IMR-90 (cell line): ENCODE measurements around the gene EFS. TPM values are rescaled to one million over a fixed set of nuclear protein-coding genes. Genes with fewer than 3 reads are reported as not detected.

ENCODE experiments used
- ATAC-seq: fragments of 200-7000 bp; cut with Tn5 transposase; 2 replicates; pipeline ENCODE4 v1.9.1; 2020; ENCODE audit warnings: low read depth, mild to moderate bottlenecking, moderate library complexity
- BruUV-seq: library from RNA; stranded (reverse); fragments of 400-500 nt; replicated peaks from 2 replicates; lab custom pipeline; 2021; lab: Mats Ljungman, UMichigan
- CTCF ChIA-PET: fragments of 300-600 bp; formaldehyde crosslinking; extraction: SDS; loops from one replicate; lab custom pipeline; 2021; ENCODE audit warnings: antibody characterized with exemption; lab: Yijun Ruan, JAX
- POLR2A ChIA-PET: fragments of 300-600 bp; sonication (Branson Sonifier 250); formaldehyde crosslinking; loops from one replicate; lab custom pipeline; 2022; ENCODE audit warnings: antibody characterized with exemption; ENCODE audit not compliant: unreplicated experiment; lab: Charles Lee
- DNase-seq: peaks from one replicate; pipeline ENCODE4 v3.0.0; 2013
- H2AFZ ChIP-seq: replicated peaks from 2 replicates; pipeline ENCODE3; 2013; ENCODE audit warnings: low read length, mild to moderate bottlenecking; ENCODE audit not compliant: poor library complexity
- H2AK5ac ChIP-seq: 2 replicates; pipeline ENCODE4 v1.6.1; 2013; ENCODE audit warnings: low read depth, low read length, inconsistent platforms
- H2AK9ac ChIP-seq: replicated peaks from 2 replicates; pipeline ENCODE3; 2013; ENCODE audit warnings: mild to moderate bottlenecking, low read depth, low read length, moderate library complexity; ENCODE audit not compliant: poor library complexity
- H2BK120ac ChIP-seq: 2 replicates; pipeline ENCODE4 v1.6.1; 2013; ENCODE audit warnings: low read depth, low read length, inconsistent platforms
- H2BK15ac ChIP-seq: 3 replicates; pipeline ENCODE4 v1.6.1; 2013; ENCODE audit warnings: low read depth, low read length, inconsistent platforms
- H2BK20ac ChIP-seq: 2 replicates; pipeline ENCODE4 v1.6.1; 2013; ENCODE audit warnings: low read depth, mild to moderate bottlenecking, inconsistent platforms, low read length, moderate library complexity
- H2BK5ac ChIP-seq: 2 replicates; pipeline ENCODE4 v1.6.1; 2013; ENCODE audit warnings: mild to moderate bottlenecking, low read depth, low read length, inconsistent platforms; ENCODE audit not compliant: poor library complexity, severe bottlenecking
- H3K14ac ChIP-seq: replicated peaks from 2 replicates; pipeline ENCODE4 v1.6.1; 2013; ENCODE audit warnings: low read depth, low read length, inconsistent platforms
- H3K18ac ChIP-seq: 2 replicates; pipeline ENCODE4 v1.6.1; 2013; ENCODE audit warnings: low read depth, low read length, control low read depth
- H3K23ac ChIP-seq: 2 replicates; pipeline ENCODE4 v1.6.1; 2013; ENCODE audit warnings: low read depth, low read length, inconsistent platforms
- H3K27ac ChIP-seq: 2 replicates; pipeline ENCODE4 v1.5.1; 2013; ENCODE audit warnings: mild to moderate bottlenecking, control low read depth, low read length; ENCODE audit not compliant: insufficient read depth
- H3K27me3 ChIP-seq: 2 replicates; pipeline ENCODE4 v1.6.1; 2013; ENCODE audit warnings: low read length; ENCODE audit not compliant: control insufficient read depth, insufficient read depth
- H3K36me3 ChIP-seq: 2 replicates; pipeline ENCODE4 v1.6.1; 2013; ENCODE audit warnings: low read length, mixed read lengths; ENCODE audit not compliant: control insufficient read depth, insufficient read depth
- H3K4ac ChIP-seq: 2 replicates; pipeline ENCODE4 v1.6.1; 2013; ENCODE audit warnings: low read depth, low read length, inconsistent platforms
- H3K4me1 ChIP-seq: 2 replicates; pipeline ENCODE4 v1.6.1; 2013; ENCODE audit warnings: low read length, mixed read lengths; ENCODE audit not compliant: control insufficient read depth, insufficient read depth
- H3K4me2 ChIP-seq: 2 replicates; pipeline ENCODE4 v1.6.1; 2013; ENCODE audit warnings: low read depth, mild to moderate bottlenecking, control low read depth, low read length, moderate library complexity
- H3K4me3 ChIP-seq: 2 replicates; pipeline ENCODE4 v1.5.1; 2013; ENCODE audit warnings: low read depth, mild to moderate bottlenecking, control low read depth, low read length, moderate library complexity; ENCODE audit not compliant: insufficient read depth
- H3K56ac ChIP-seq: 2 replicates; pipeline ENCODE4 v1.6.1; 2013; ENCODE audit warnings: low read length, inconsistent platforms; ENCODE audit not compliant: insufficient read depth; ENCODE audit errors: extremely low read depth
- H3K79me1 ChIP-seq, 2 experiments: 2 replicates each; pipeline ENCODE4 v1.6.1; 2013; ENCODE audit warnings: low read length in 2 of 2, inconsistent platforms in 1 of 2, low read depth in 1 of 2
- H3K9ac ChIP-seq: 2 replicates; pipeline ENCODE4 v1.6.1; 2013; ENCODE audit warnings: low read depth, low read length, control low read depth
- H3K9me1 ChIP-seq: 2 replicates; pipeline ENCODE4 v1.6.1; 2013; ENCODE audit warnings: low read length, inconsistent platforms; ENCODE audit not compliant: insufficient read depth
- H3K9me3 ChIP-seq: 2 replicates; pipeline ENCODE4 v1.6.1; 2013; ENCODE audit warnings: low read length; ENCODE audit not compliant: control insufficient read depth, insufficient read depth
- H4K20me1 ChIP-seq: 2 replicates; pipeline ENCODE4 v1.6.1; 2013; ENCODE audit warnings: low read length, inconsistent platforms; ENCODE audit not compliant: insufficient read depth
- H4K5ac ChIP-seq: 2 replicates; pipeline ENCODE4 v1.6.1; 2013; ENCODE audit warnings: mild to moderate bottlenecking, low read depth, low read length, control low read depth
- H4K8ac ChIP-seq, 2 experiments: 2 replicates each; pipeline ENCODE4 v1.6.1; 2013; ENCODE audit warnings: low read depth in 2 of 2, low read length in 2 of 2, control low read depth in 1 of 2, inconsistent platforms in 1 of 2
- H4K91ac ChIP-seq: 2 replicates; pipeline ENCODE4 v1.6.1; 2013; ENCODE audit warnings: low read depth, low read length, inconsistent platforms; ENCODE audit not compliant: insufficient read depth
- BHLHE40 ChIP-seq: fragments of 150-350 bp; IDR thresholded peaks from 2 replicates; pipeline ENCODE4 v1.6.1; 2016; ENCODE audit warnings: mild to moderate bottlenecking, low read depth, low read length
- CEBPB ChIP-seq: IDR thresholded peaks from 2 replicates; pipeline ENCODE4 v1.6.1; 2012; ENCODE audit warnings: low read depth, low read length, improper control_type of control experiment
- CHD1 ChIP-seq: IDR thresholded peaks from 2 replicates; pipeline ENCODE4 v1.6.1; 2012; ENCODE audit warnings: low read depth, low read length, improper control_type of control experiment
- CTCF ChIP-seq: conservative IDR thresholded peaks from 2 replicates; pipeline ENCODE4 v1.5.1; 2012; ENCODE audit warnings: mild to moderate bottlenecking, low read depth, low read length, improper control_type of control experiment
- ELK1 ChIP-seq: fragments of 150-350 bp; IDR thresholded peaks from 2 replicates; pipeline ENCODE4 v1.6.1; 2016; ENCODE audit warnings: low read depth, mild to moderate bottlenecking, low read length, moderate library complexity, borderline replicate concordance
- FOS ChIP-seq: fragments of 150-350 bp; IDR thresholded peaks from 2 replicates; pipeline ENCODE4 v1.6.1; 2016; ENCODE audit warnings: low read depth, low read length
- MAFK ChIP-seq: IDR thresholded peaks from 2 replicates; pipeline ENCODE4 v1.6.1; 2012; ENCODE audit warnings: low read depth, low read length, improper control_type of control experiment
- MAZ ChIP-seq: IDR thresholded peaks from 2 replicates; pipeline ENCODE4 v1.6.1; 2012; ENCODE audit warnings: low read depth, mild to moderate bottlenecking, low read length, improper control_type of control experiment, moderate library complexity, borderline replicate concordance
- MXI1 ChIP-seq: IDR thresholded peaks from 2 replicates; pipeline ENCODE4 v1.6.1; 2012; ENCODE audit warnings: low read depth, mild to moderate bottlenecking, low read length, moderate library complexity, borderline replicate concordance
- NFE2L2 ChIP-seq: fragments of 150-350 bp; IDR thresholded peaks from 2 replicates; pipeline ENCODE4 v1.6.1; 2016; ENCODE audit warnings: low read depth, mild to moderate bottlenecking, low read length
- POLR2A ChIP-seq: IDR thresholded peaks from 2 replicates; pipeline ENCODE4 v1.6.1; 2012; ENCODE audit warnings: mild to moderate bottlenecking, low read depth, low read length
- RAD21 ChIP-seq: IDR thresholded peaks from 2 replicates; pipeline ENCODE4 v1.6.1; 2012; ENCODE audit warnings: low read length, improper control_type of control experiment
- RCOR1 ChIP-seq: IDR thresholded peaks from 2 replicates; pipeline ENCODE4 v1.6.1; 2012; ENCODE audit warnings: mild to moderate bottlenecking, low read length, improper control_type of control experiment; ENCODE audit not compliant: insufficient replicate concordance
- RFX5 ChIP-seq: IDR thresholded peaks from 2 replicates; pipeline ENCODE4 v1.8.0; 2012; ENCODE audit warnings: low read depth, mild to moderate bottlenecking, low read length, moderate library complexity
- SMC3 ChIP-seq: fragments of 150-350 bp; IDR thresholded peaks from 2 replicates; pipeline ENCODE4 v1.6.1; 2016; ENCODE audit warnings: low read depth, mild to moderate bottlenecking, antibody characterized with exemption, low read length, moderate library complexity
- USF2 ChIP-seq: fragments of 150-350 bp; IDR thresholded peaks from 2 replicates; pipeline ENCODE4 v1.6.1; 2017; ENCODE audit warnings: mild to moderate bottlenecking, antibody characterized with exemption, low read length, low read depth
- WGBS, 2 experiments: methylation state at CpG; one replicate each; pipeline versions ENCODE4 v1.1.5 to v1.1.7; 2013; ENCODE audit warnings: missing lambda C conversion rate in 2 of 2; ENCODE audit not compliant: insufficient read length in 1 of 2; ENCODE audit errors: extremely low coverage in 2 of 2; 5-methylcytosine and 5-hydroxymethylcytosine counted together
- dilution Hi-C: fragments of 300-500 bp; cut with HindIII; formaldehyde crosslinking; loops from one replicate; pipeline ENCODE4 v1.14.3; 2018; ENCODE audit warnings: low sequenced_read_pairs; ENCODE audit not compliant: unreplicated experiment
- in situ Hi-C: fragments of 300-500 bp; cut with MboI; formaldehyde crosslinking; loops from 3 replicates; pipeline ENCODE4 v1.14.3; 2019; ENCODE audit warnings: low sequenced_read_pairs, inconsistent platforms, mixed read lengths
- intact Hi-C: fragments of 100-400 bp; cut with micrococcal nuclease; formaldehyde crosslinking; loops from 2 replicates; pipeline ENCODE4 v1.10.0; 2022
- polyA plus RNA-seq, 3 experiments: library from polyadenylated mRNA; depleted of rRNA; stranded (reverse); fragments of >200 nt; gene quantifications; 2 replicates each; pipeline ENCODE4 v1.2.3, GENCODE V29; 2012; ENCODE audit warnings: low replicate concordance in 1 of 3
- total RNA-seq: library from RNA; depleted of rRNA; stranded (reverse); fragments of >200 nt; gene quantifications from 2 replicates; pipeline ENCODE4 v1.2.3, GENCODE V29; 2012

EFS gene
- total and polyA plus RNA-seq, 2 of the 4 experiments (the other 2 are of a cell fraction): 2.2 to 11.6 TPM

- H4K20me1 ChIP-seq: no peaks in the 10 kb centered on the region
- H3K27ac ChIP-seq: no peak overlapping the region
- no peaks in the 10 kb centered on the region for H3K9me3 ChIP-seq
- dilution Hi-C loops: no loop called here
- H2AK9ac ChIP-seq: no peak overlapping the region
- H3K4me1 ChIP-seq: no peaks in the 10 kb centered on the region
- no peak overlapping the region for H3K14ac ChIP-seq
- no peak overlapping the region for H3K4me3 ChIP-seq
- no peak overlapping the region for H2BK20ac ChIP-seq
- H3K23ac ChIP-seq: no peak overlapping the region
- no peak overlapping the region for H2BK120ac ChIP-seq
- no CpG with 5 or more reads among the region's 8 CpGs for WGBS, 2 experiments
- no peak overlapping the region for H3K9ac ChIP-seq
- H3K79me1 ChIP-seq: no peaks in the 10 kb centered on the region
- H3K18ac ChIP-seq: no peak overlapping the region
- H2AK5ac ChIP-seq: no peak overlapping the region
- TF ChIP-seq NFE2L2 (no peak), MAFK (no peak), CHD1 (no peak), RCOR1 (no peak), ELK1 (no peak), MAZ (no peak), RFX5 (no peak), CEBPB (no peak), BHLHE40 (no peak), CTCF (no peak), FOS (no peak), SMC3 (no peak), USF2 (no peak), POLR2A (no peak), MXI1 (no peak), RAD21 (no peak)
- ATAC-seq (no peak), DNase-seq (no peak)
- CTCF ChIA-PET: no interaction called here
- H2AFZ ChIP-seq: no peak overlapping the region
- H3K36me3 ChIP-seq: no peaks in the 10 kb centered on the region
- POLR2A ChIA-PET: no interaction called here
- H4K5ac ChIP-seq: no peak overlapping the region
- in situ Hi-C loops: no loop called here
- H4K8ac ChIP-seq: no peak overlapping the region
- no peak overlapping the region for H4K91ac ChIP-seq
- no peak overlapping the region for H3K56ac ChIP-seq
- H3K27me3 ChIP-seq: peaks cover 36% of the 10 kb centered on the region
- H3K9me1 ChIP-seq: no peaks in the 10 kb centered on the region
- no peak overlapping the region for H2BK5ac ChIP-seq
- H3K4me2 ChIP-seq: no peak overlapping the region
- no TSS peak for BruUV-seq
- intact Hi-C loops: no loop called here
- H3K4ac ChIP-seq: no peak overlapping the region
- no peak overlapping the region for H2BK15ac ChIP-seq
Measured at GRCh38 chr14:23388996-23389395, 24.0 kb upstream of the EFS start.
